Aortic smooth muscle cell (primary cell): ENCODE results near the gene ZKSCAN1. TPM values are rescaled to one million over a fixed set of nuclear protein-coding genes. Genes with fewer than 3 reads are reported as not detected.

ENCODE experiments used
- total RNA-seq: library from RNA; depleted of rRNA; stranded (reverse); fragments of >200 nt; gene quantifications from 2 replicates; pipeline ENCODE4 v1.2.3, GENCODE V29; 2014

The ZKSCAN1 gene
- 33.3 and 42.2 TPM in 2 replicates for total RNA-seq

DNA sequence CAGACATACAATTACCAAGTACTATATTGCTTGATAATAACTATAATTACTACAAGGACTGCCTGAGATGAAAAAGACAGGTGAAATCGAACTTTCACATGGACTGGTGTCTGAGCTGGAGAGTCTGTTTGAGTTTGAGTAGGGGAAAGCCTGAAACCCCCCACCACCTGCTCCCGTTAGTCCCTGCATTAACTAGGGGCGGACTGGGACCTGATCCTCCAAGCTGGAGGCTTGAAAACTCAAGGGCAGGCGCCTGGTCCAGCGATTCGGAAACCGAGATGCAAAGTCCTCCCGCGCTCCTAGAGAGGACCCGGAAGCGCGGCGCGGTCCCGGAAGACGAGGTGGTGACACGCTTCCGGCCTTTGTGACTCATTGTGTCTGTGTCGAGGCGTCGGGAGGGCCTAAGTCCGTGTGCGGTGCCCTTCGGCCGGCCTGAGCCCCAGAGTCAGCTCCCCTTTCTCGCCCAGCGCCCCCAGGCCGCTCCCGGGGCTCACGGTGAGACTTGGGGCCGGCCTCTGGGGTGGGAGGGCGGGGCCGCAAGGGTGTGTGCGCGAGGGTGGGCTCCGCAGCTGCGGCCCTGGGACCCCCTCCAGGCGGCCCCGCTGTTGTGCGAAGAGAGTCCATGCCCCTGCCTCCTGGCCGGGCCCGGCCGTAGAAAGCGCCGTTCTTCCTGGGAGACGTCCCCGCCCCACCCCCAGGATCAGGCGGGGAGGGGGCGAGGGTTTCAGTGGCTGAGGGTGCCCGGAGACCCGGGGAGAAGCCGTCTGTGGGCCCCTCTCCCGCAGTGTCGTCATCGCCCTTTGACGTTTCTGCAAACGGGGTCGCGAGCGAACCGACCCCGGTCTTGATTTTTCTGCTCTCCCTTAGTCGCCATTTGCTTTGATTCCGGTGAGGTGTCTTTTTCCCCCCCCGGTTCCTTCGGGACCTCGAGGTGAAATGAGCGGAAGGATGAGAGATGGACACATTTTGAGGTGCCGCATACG is at the start of gene ZKSCAN1:
TSS of gene ZKSCAN1 (plus strand) at position 365 of the 983 bp plus-strand sequence. CDS start 7,911 bp downstream, outside the sequence.

GRCh38 chr7:99975782-99976521 is 39.4 kb upstream of the ZKSCAN1 start, which contains the start of gene AZGP1:
TSS of gene AZGP1 (minus strand) at chr7:99976031. CDS start at chr7:99976020, 11 bp downstream.

GRCh38 chr7:100049441-100050291 is 34.3 kb downstream of the ZKSCAN1 start, which contains the start of gene ZSCAN21:
TSS of gene ZSCAN21 (plus strand) at chr7:100049774. CDS start at chr7:100057007, 7,233 bp downstream.

GRCh38 chr7:100081535-100082102 is 66.2 kb downstream of the ZKSCAN1 start, which contains the start of gene ZNF3:
TSS of gene ZNF3 (minus strand) at chr7:100081723. CDS start at chr7:100077357, 4,366 bp downstream.

GRCh38 chr7:100088621-100089457 is 73.4 kb downstream of the ZKSCAN1 start, which contains the start of gene COPS6:
TSS of gene COPS6 (plus strand) at chr7:100088969. CDS start at chr7:100088991, 22 bp downstream.

Other genes starting within 250 kb of the ZKSCAN1 start
- gene CYP3A4, start 231.4 kb upstream of the ZKSCAN1 start, total RNA-seq, result not detected in 2 replicates
- not detected in 2 replicates for gene CYP3A43, start 187.6 kb upstream of the ZKSCAN1 start, total RNA-seq
- 0.26 and 0.44 TPM in 2 replicates for gene OR2AE1, start 138.6 kb upstream of the ZKSCAN1 start, total RNA-seq
- 22.4 and 24.7 TPM in 2 replicates for gene TRIM4, start 96.1 kb upstream of the ZKSCAN1 start, total RNA-seq
- gene GJC3, start 86.0 kb upstream of the ZKSCAN1 start, total RNA-seq, result not detected in 2 replicates
- 0.13 TPM in 1 of 2 replicates, not detected in the other for gene AZGP1, start 39.6 kb upstream of the ZKSCAN1 start, total RNA-seq
- 8.8 and 10.7 TPM in 2 replicates for gene ZSCAN21, start 34.2 kb downstream of the ZKSCAN1 start, total RNA-seq
- gene ZNF3, start 66.1 kb downstream of the ZKSCAN1 start, total RNA-seq, result 17.7 and 22.3 TPM in 2 replicates
- 120 TPM in 2 replicates for gene COPS6, start 73.4 kb downstream of the ZKSCAN1 start, total RNA-seq
- gene MCM7, start 85.8 kb downstream of the ZKSCAN1 start, total RNA-seq, result 48.7 and 92.6 TPM in 2 replicates
- gene AP4M1, start 86.0 kb downstream of the ZKSCAN1 start, total RNA-seq, result 24.2 and 24.6 TPM in 2 replicates
- gene TAF6, start 103.8 kb downstream of the ZKSCAN1 start, total RNA-seq, result 22.3 and 25.1 TPM in 2 replicates
- gene CNPY4, start 104.0 kb downstream of the ZKSCAN1 start, total RNA-seq, result 35.3 and 43.7 TPM in 2 replicates
- 2.5 and 3.2 TPM in 2 replicates for gene MBLAC1, start 111.4 kb downstream of the ZKSCAN1 start, total RNA-seq
- 167 and 169 TPM in 2 replicates for gene LAMTOR4, start 133.3 kb downstream of the ZKSCAN1 start, total RNA-seq
- 7.6 and 10.8 TPM in 2 replicates for gene TRAPPC14, start 143.1 kb downstream of the ZKSCAN1 start, total RNA-seq
- gene GAL3ST4, start 153.0 kb downstream of the ZKSCAN1 start, total RNA-seq, result 1.3 and 2.1 TPM in 2 replicates
- gene GPC2, start 161.8 kb downstream of the ZKSCAN1 start, total RNA-seq, result 0.40 and 0.99 TPM in 2 replicates
- gene STAG3, start 162.3 kb downstream of the ZKSCAN1 start, total RNA-seq, result 0.92 and 1.1 TPM in 2 replicates
- not detected in 2 replicates for gene PVRIG, start 204.4 kb downstream of the ZKSCAN1 start, total RNA-seq